Endometrium (tissue), 2 donors: ENCODE data around the gene AMOTL1.

Experiments used
- FAIRE-seq: peaks from 2 replicates; lab custom pipeline; 2012; peaks lifted over from hg19 to GRCh38; lab: Jason Lieb, UNC
- donor health status: control.
- donor health status: control.

AMOTL1 gene

DNA sequence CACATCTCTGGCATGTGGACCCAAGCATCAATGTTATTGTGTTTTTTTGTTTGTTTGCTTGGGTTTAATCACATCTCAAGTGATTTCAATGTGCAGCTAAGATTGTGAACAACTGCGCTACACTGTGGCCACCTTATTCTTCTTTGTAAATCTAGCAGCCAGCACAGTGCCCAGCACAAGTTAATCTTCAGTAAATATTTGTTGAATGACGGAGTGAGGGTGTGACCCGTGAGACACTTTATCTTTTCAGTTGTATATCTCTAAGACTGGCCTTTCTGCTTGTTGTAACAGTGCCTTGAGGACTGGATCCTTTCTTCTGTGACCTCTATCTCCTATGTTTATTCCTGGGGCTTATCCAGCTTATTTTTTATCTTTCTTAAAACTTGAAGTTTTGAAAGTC is 21.4 kb upstream of the AMOTL1 start:
- FAIRE-seq = no peak

DNA sequence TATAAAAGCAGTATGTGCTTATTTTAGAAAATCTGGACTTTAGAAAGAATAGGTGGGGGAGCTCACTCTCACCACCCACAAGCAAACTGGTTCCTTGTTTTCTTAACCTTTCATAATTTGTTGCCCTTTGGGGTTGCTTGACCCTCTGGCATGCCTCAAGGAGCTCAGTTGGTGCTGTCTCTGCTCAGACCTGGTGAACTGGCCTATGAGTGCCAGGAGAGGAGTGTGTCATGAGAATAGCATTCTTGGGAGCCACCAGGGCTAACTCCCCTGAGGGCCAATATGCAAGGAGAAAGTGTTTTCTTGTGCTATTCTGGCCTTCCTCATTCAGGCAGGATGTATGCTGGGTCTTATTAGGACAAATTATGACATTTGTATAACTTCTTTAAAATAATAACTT is 21.0 kb upstream of the AMOTL1 start:
- no peak for FAIRE-seq

DNA sequence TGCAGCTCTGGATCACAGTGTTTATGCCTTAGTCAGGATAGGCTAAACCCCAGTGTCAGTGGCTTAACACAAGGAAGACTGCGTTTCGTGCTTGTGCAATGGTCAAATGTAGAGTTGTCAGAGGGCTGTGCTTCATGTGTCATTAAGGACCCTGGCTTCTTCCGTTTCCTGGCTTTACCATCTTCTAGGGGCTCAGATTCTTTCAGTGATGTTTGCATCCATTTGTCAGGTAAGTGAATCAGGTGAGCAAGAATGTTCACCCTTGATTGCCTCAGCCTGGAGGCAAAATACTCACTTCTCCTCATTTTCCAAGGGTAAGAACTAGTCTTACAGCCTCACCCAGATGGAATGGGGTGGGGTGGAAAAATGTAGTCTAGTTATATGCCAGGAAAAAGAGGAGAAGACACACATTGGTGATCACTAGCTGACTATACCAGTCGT is 20.5 kb upstream of the AMOTL1 start:
- FAIRE-seq = no peak

DNA sequence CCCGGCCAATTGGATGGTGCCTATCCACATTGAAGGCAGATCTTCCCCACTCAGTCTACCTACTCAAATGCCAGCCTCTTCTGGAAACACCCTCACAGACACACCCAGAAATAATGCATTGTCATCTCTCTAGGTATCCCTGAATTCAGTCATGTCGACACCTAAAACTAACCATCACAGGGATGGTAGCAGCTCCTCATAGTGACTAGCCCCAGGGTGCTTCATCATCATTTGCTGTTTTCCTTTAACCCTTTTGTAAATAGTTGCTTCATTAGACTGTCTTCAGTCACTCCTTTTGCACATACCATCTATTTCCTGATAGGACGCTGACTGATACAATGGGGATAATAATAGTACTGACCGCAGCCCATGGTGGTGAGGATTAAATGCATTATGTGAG is 18.8 kb upstream of the AMOTL1 start:
- no peak for FAIRE-seq

DNA sequence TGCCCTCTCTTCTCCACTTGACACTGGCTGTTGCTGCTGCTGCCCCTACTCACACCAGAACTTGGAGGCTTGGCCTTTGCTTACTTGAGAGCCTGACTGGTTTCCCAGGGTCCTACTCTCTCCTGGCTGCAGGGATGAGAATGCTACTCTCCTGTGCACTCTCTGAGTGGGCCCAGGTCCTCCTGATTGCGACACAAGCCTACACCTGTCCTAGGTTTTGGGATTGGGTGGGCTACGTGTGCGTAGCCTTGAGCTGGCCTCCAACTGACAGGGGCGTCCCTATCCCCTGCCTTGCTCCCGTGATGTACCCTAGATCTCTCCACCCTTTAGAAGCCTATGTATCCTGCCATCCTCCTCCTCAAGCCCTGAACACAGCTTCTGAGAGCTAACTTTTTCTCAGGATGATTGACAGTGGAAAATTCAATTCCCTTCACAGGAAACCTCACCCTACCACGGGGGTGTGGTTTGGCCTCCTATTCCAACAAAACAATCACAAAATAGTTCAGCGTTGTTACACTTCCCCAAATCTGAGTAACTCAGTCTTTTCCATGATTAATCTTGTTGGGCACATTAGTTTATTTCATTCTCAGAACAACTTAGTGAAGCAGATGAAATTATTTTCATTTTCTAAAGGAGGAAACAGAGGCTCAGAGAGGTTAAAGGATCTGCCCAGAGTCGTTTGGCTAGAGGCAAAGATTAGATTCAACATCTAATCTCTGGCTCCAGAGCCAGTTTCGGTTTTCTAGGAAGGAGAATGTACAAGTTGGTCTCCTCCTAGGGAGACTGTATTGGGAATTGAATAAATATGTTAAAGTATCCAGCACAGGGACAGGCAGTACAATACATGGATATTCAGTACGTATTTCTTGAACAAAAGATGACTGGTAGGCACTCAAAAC is 17.6 kb upstream of the AMOTL1 start:
- no peak for FAIRE-seq

DNA sequence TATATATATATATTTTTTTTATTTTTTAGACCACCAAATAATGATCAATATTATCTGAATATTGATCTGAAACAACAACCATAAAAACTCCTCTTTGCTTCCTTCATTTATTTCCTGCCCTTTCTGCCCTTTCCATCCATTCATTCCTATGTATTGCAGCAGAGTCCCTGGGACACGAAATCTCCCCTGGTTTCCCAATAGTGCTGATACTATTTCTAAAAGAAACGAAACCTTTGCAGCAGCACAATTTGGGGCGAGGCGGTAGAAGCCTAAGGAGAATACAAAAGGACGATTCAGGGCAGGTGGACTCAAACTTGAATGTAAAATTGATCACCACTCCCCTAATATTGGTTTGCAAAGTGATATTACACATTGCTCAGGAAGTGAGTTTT is 16.9 kb upstream of the AMOTL1 start:
- FAIRE-seq = no peak

DNA sequence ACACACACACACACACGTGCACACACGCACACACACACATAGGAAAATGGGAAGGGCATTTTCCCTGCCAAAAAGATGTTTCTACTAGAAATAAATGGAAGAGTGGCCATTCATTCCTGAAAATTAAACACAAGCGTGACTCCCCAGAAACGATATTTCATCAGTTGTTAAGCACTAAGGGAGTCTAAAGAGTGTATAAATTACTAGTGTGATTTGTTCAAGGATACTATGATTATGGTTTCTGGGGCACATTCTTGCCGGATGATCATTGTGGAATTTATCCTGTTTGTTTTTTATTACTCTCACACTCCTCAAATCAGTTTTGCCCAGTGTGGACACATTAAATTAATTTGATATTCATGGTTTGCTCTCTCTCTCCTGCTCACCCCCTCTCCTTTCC is 16.4 kb upstream of the AMOTL1 start:
- FAIRE-seq = no peak

DNA sequence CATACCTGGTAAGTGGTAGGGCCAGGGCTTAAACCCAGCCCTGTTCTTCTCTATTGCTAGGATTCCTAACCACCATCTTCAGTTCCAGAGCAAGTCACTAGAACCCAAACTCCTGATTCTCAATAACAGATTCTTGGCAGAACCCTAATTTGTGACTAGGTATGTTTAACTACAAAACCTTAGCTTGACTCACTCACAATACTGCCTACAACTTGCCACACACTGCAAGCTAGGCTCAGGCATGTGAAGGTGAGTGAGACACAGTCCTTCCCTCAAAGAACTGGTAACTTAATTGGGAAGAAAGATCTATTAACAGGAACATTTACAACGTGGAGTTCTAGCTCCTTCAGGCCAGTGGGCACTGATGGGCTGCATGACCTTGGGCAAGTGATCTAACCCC is 14.5 kb upstream of the AMOTL1 start:
- no peak for FAIRE-seq

DNA sequence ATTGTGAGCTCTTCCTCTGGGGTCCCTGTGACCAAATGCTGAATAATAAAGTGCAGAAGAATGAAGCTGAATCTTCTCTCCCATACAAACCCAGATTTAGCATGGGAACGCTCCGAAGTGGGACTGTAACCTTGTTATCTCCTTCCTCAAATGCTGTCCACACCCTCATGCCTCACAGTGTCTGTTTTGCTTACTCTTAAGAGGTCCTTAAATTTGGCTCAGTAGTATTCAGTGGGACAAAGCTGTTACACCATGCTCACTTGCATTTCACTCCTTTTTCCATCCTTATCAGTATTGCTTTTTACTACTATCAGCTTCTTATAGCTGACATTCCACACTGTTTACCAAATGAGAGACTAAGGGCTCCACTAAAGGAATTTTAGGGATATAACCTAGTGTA is 13.8 kb upstream of the AMOTL1 start:
- no peak for FAIRE-seq

DNA sequence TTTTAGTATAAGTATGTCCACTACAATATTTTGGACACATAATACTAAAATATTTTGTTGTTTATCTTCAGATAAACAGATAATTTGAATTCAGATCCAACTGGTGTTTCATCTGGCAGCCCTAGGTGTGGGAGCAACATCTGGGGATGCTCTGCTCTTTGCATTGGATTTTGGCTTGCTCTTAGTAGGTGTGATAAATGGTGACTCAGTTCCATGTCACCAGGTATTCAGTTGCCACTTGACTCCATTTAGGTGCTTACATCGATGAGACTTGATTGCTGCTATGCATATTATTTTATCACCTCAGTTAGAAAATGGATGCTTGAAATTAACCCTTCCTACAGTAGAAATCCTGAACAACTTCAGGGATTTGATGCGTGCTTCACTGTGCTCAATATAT is 13.3 kb upstream of the AMOTL1 start:
- no peak for FAIRE-seq

DNA sequence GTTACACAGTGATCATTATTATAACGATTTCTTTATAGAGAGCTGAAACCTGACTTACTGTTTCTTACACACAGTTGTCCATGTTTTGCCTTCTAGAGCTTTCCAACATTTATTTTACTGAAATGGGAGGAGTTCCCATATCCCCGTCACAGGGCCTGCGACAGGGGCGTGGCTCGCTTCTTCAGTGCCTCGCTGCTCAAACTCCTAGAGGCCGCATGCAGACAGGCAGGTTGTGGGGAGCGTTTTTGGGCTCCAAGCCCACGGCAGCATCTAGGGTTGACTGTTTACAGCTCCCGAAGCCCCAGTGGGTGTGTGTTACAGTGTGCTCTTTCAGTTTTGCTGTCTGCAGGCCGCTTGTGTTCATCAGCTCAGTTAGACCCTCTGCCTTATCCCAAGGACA is 12.7 kb upstream of the AMOTL1 start:
- no peak for FAIRE-seq

DNA sequence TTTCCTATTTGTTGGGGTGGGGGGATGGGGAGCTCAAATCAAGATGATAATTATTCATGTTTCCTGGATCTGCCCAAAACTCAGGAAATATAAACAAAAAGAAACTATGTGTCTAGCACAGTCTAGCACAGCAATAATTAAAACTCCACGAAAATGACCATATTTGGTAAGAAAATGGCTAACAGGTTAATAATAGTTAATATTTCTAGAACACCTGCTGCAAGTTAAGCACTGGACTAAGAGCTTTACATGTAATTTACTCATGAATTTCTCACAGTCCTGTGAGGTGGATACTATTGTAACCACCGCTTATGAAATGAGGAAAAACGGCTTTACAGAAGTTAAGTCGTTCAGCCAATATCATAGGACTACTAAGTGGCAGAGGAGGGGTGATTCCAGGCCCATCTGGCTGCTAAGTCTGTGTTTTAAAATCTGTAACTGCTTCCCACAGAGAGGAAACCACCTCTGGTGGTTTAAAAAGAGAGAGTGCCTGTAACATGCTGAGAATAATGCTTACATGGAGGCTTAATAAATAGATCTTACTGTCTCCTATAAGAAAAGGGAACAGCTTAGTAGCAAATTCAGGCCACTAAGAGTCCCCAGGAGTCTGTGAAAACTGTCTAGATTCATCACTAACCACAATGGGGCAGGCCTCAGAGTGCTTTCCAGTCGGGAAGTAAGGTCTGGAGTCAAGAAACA is 11.0 kb upstream of the AMOTL1 start:
- FAIRE-seq = no peak

DNA sequence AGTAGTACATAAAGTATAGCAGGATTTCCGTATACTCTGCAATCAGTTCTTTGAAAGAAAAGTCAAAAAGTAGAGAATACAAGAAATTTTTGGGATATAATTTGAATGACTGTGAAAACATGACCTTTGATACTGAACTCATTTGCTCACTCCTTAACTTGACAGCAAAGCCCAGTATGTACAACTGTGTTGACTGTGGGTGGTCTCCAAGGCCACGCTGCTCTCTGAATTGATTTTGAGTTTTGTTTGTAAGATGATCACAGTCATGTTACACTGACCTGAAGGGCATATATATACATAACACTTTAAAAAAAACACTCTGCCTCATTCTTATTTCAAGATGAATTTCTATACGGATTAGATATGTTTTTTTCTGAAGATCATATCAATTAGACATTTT is 9.5 kb upstream of the AMOTL1 start:
- FAIRE-seq = no peak

DNA sequence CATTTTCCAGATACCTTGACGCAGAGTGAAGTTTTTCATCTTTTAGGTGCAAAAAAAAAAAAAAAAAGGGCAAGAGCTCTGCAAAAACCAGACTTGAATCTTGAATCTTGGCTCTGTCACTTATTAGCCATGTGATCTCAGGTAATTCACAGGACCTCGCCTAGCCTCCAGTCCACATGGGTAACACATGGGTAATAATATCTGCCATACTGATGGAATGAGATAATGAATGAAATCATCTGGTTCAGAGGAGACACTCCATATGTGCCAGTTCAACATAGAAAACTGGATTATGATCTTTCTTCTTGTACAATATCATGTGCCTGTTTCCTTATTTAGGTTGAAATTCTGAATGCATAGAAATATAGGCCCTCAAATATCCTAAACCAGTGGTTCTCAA is 8.6 kb upstream of the AMOTL1 start:
- FAIRE-seq = no peak

DNA sequence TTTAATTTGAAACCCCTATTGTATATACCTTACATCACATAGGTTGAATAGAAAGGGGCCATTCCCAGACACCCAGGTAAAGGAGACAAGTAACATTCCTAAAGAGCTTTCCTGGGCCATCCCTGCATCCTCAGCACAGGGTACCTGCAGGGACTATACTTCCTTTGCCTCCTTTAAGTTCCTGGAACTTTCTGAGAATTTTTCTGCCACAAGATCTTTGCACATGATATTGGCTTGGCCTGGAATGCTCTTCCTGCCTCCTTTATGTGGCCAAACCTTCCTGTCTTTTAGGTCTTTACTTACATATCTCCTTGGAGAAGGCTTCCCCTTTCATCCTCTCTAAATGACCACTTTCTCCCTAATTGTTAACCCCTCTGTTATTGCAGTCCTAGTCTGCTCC is 7.9 kb upstream of the AMOTL1 start:
- no peak for FAIRE-seq

DNA sequence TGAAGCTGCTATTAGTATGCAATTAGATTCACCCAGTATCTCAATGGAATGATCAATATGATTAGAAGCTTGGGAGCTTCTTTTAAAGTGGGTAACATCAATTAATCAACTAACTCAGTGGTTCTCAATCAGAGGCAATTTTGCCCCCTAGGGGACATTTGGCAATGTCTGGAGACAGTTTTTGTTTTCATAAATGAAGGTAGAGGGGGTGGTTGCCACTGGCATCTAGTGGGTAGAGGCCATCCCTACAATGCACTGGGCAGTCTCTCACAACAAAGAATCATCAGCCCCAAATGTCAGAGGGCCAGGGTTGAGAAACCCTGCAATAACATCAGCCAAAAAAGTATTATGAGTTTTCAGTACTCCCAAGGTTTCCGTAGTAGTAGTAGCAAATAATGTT is 5.9 kb upstream of the AMOTL1 start:
- no peak for FAIRE-seq

DNA sequence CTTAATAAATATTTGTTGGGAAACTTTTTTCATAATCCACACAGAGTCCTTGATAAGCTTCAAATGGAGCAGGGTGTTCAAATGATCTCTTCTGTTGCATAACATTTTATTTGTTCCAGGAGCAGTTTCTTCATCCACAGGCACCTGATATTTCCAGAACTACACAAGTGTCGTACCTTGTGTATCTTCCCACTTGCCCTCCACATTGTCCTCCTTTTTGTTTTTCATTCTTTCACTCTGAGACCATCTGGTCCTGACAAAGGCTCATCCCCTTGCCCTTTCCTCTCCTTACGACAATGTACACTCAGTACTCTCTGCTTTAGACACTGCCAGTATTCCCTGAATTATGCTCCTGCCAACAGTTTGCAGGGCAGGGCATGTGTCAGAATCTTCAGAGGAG is 5.2 kb upstream of the AMOTL1 start:
- no peak for FAIRE-seq

DNA sequence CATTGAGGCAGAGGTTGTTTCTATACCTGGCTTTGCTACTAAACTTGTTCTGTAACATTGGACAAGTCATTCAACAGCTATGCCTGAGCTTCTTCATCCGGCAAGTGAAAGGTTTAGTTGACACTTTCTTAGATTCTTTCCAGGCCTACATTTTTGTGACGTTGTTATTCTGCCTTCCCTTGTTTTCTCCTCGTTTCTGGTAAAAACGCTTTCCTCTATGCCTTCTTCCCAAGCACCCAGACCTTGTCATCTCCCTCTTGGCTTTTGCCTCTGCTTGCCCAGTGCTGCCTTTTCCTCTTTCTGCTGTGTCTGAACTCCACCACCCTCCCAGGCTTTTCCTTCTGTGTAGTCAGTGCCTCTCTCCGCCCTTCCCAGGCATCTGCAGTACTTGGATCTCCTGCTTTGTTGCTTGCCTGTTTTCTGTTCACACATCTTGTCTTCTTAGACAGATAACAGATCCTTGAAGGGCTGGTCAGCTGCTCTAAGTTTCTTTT is 1.4 kb upstream of the AMOTL1 start:
- no peak for FAIRE-seq

DNA sequence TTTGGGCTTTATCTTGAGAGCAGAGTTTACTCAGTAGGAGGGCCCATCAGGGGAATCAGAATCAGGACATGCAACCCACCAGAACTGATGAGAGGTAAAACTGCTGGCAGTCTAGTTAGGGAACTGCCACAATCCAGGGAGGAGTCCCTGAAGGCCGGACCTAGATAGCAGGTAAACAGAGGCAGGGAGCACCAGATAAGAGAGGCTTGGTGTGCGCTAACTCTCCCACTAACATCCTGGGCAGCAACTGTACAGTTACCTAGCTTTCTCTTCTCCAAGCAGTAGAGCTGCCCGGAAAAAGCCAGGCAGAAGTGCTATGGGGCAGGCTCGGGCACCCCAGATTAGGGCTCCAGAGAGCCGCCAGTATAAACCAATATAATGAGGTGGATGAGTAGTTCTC is 865 bp upstream of the AMOTL1 start:
- no peak for FAIRE-seq

DNA sequence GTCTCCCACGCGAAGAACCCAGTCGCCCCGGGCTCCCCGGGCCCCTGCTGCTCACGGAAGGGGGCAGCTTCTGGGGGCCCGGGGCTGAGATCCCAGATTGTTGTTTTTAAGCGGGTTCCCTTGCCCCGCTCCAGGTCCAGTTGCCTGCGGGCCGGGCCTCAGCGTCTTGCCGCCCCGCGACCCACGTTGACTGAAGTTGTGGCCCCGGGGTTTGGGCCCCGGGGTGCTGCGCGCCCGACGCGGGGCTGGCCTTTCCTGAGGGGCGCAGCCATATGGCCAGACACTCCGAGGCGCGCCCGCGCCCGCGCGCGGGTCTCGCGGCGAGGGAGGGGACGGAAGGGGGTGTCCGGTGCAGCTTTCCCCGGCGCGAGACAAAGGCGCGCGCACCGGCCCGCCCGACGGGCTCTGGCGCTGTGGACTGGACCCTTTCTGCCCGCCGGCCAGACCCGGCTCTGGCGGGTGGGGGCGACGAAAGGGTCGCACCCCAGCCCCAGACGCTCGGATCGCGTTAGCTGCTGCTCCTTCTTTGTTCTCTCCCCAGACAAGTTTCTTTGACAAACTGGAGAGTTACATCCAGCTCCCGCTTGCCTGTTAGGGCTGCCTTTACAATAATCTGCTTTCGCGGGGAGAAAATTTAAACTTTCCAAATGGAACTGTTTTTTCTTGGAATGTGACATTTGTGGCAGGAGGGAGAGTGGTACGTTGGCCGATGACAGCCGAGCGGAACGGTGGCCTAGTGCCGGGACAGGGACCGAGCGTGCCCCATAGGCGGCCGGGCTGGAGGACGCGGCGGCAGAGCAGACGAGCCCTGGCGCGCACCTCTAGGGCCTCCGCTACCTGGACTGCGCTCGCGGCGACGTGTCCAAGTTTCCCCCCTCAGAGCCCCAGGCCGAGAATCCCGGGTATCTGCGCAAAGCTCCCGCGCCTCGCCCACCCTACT is 716 bp downstream of the AMOTL1 start:
- no peak for FAIRE-seq

DNA sequence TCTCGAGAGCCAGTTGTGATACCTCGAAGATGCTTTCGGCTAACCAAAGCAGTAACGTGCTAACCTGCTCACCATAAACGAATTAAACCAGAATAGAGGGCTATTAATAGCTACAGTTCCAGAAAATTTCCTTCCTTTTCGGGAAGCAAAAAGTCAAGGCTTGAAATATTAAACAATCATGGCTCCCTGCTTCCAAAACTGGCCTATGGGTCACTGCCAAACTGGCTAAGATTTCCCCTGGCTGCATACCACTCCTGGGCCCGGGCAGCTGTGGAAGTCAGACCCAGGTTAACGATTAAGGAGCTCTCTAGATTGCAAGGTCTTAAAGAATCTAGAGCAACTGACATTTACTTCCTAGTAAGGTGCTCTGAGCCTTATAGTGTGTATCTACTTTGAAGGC is 1.7 kb downstream of the AMOTL1 start:
- FAIRE-seq = no peak

DNA sequence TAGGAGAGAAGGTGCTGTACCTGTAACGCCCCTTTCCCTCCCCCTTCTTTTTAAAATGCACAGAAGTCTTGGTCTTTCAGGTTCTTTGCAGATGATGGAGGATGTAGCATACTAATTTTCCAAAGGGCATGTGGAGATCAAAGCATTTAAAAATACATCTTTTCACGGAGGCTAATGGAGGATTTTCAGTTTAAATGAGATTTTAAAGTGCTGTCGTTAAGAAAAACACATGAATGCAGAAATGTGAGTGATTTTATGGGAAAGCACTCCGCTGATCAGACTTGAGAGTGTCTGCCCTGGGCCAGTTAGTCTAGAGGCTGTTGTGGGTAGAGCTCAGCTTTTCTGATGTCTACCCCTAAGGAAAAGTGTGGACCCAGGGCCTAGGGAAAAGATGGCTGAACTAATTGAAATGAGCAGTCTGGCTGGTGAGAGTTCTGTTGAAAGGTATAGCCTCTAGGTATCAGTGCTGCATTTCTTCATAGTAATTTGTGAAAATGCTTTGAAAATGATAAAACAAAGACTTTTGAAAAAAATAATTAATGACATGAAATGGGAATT is 2.5 kb downstream of the AMOTL1 start:
- FAIRE-seq = no peak
